Left lung (tissue), 10 donors: Measurements from ENCODE around the gene SMIM31. TPM values are rescaled to one million over a fixed set of nuclear protein-coding genes. Genes with fewer than 3 reads are reported as not detected.
A peak's percentile ranks its signal among the peaks of the same experiment; 100 is the strongest.

Source experiments
- ATAC-seq: fragments of 200-7000 bp; cut with Tn5 transposase; one replicate; pipeline ENCODE4 v1.9.1; 2020; ENCODE audit warnings: moderate library complexity
- DNase-seq, 4 donors: peaks; one replicate each; pipeline ENCODE4 v3.0.0-alpha.2; 2013 to 2020
- H3K27ac ChIP-seq, 2 donors: fragments of 200-600 bp; sonication (generic) in 1 of 2; one replicate each; pipeline versions ENCODE4 v1.5.0 to v1.8.0; 2020 to 2021
- H3K27me3 ChIP-seq, 2 donors: fragments of 200-600 bp; sonication (generic) in 1 of 2; one replicate each; pipeline versions ENCODE4 v1.5.0 to v1.8.0; 2020 to 2021
- H3K36me3 ChIP-seq, 2 donors: fragments of 200-600 bp; sonication (generic) in 1 of 2; one replicate each; pipeline versions ENCODE4 v1.5.0 to v1.8.0; 2020 to 2021
- H3K4me1 ChIP-seq, 2 donors: fragments of 200-600 bp; one replicate each; pipeline ENCODE4 v1.8.0; 2021
- H3K4me3 ChIP-seq, 2 donors: fragments of 200-600 bp; sonication (generic) in 1 of 2; one replicate each; pipeline versions ENCODE4 v1.5.0 to v1.8.0; 2020 to 2021; ENCODE audit warnings: mild to moderate bottlenecking in 1 of 2
- H3K9me3 ChIP-seq, 2 donors: fragments of 200-600 bp; sonication (generic) in 1 of 2; one replicate each; pipeline versions ENCODE4 v1.5.0 to v1.8.0; 2020 to 2021
- CTCF ChIP-seq, 2 donors: fragments of 200-600 bp; sonication (generic) in 1 of 2; IDR thresholded peaks; one replicate each; pipeline versions ENCODE4 v1.5.0 to v1.8.0; 2021; ENCODE audit warnings: antibody characterized with exemption in 2 of 2
- intact Hi-C, 2 donors: fragments of 100-400 bp; cut with DNase I; formaldehyde crosslinking; loops; one replicate each; pipeline versions ENCODE4 v1.11.2 to v1.14.2; 2022
- polyA plus RNA-seq, 6 donors: library from polyadenylated mRNA; unstranded; fragments of 120-200 nt; gene quantifications; one replicate each; pipeline ENCODE4 v1.2.1, GENCODE V29; 2013; ENCODE audit not compliant: insufficient read length in 6 of 6
- total RNA-seq, 2 donors: library from RNA; stranded (reverse); fragmentation: NEBNext Ultra II Directional; extraction: Animal tissue kit (Norgen Biotek cat#: 25700); gene quantifications; one replicate each; pipeline ENCODE4 v1.2.1, GENCODE V29; 2021
- donor health status: DM: no; HTN: yes; CAD: no.
- donor health status: DM: no; HTN: no; CAD: no.

SMIM31 gene
- total and polyA plus RNA-seq, 8 donors, result 0.07 to 0.44 (median 0.31) TPM; not detected in 1

DNA sequence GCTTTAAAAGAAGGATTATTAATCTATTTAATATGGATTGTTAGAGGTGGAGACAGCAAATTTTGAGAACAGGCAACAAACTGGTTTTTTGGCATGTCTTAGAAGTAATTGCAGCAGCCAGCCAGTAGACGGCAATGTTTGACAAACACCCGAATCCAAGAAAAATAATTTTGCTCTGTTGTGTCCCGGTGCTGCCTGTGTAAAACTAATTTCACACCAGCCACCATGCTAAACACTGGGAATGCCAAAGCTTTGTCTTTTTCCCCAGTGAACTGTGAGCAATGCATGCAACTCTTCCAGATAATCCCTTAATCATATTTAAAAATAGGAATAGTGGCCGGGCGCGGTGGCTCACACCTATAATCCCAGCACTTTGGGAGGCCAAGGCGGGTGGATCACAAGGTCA, 25.9 kb downstream of the SMIM31 start:
- peak; percentile 44 to 69 for TF ChIP-seq CTCF (IDR thresholded peaks at IDR 0.05)
- H3K9me3 ChIP-seq, result no peaks in the 10 kb centered on the region
- H3K27me3 ChIP-seq, result no peaks in the 10 kb centered on the region
- no peak overlapping the region for H3K4me3 ChIP-seq
- no peaks in the 10 kb centered on the region for H3K36me3 ChIP-seq
- intact Hi-C loops, result no loop called here
- ATAC-seq, result peak; percentile 88
- peak in 1 of 4 donors; percentile 46 for DNase-seq
- H3K4me1 ChIP-seq, result no peaks in the 10 kb centered on the region
- no peak overlapping the region for H3K27ac ChIP-seq

GRCh38 chr4:164780839-164781238, 26.9 kb downstream of the SMIM31 start:
- H3K36me3 ChIP-seq, result no peaks in the 10 kb centered on the region
- H3K4me3 ChIP-seq, result no peak overlapping the region
- H3K9me3 ChIP-seq, result no peaks in the 10 kb centered on the region
- no peak overlapping the region for H3K27ac ChIP-seq
- no peaks in the 10 kb centered on the region for H3K4me1 ChIP-seq
- intact Hi-C loops, result no loop called here
- no peak for TF ChIP-seq CTCF (IDR thresholded peaks at IDR 0.05)
- no peak for DNase-seq
- no peak for ATAC-seq
- H3K27me3 ChIP-seq, result no peaks in the 10 kb centered on the region

GRCh38 chr4:164783976-164784375, 30.0 kb downstream of the SMIM31 start:
- H3K27ac ChIP-seq, result no peak overlapping the region
- no peak for ATAC-seq
- H3K27me3 ChIP-seq, result no peaks in the 10 kb centered on the region
- H3K4me1 ChIP-seq, result no peaks in the 10 kb centered on the region
- H3K9me3 ChIP-seq, result no peaks in the 10 kb centered on the region
- H3K36me3 ChIP-seq, result no peaks in the 10 kb centered on the region
- DNase-seq, result no peak
- intact Hi-C loops, result no loop called here
- TF ChIP-seq CTCF (IDR thresholded peaks at IDR 0.05), result no peak
- H3K4me3 ChIP-seq, result no peak overlapping the region

DNA sequence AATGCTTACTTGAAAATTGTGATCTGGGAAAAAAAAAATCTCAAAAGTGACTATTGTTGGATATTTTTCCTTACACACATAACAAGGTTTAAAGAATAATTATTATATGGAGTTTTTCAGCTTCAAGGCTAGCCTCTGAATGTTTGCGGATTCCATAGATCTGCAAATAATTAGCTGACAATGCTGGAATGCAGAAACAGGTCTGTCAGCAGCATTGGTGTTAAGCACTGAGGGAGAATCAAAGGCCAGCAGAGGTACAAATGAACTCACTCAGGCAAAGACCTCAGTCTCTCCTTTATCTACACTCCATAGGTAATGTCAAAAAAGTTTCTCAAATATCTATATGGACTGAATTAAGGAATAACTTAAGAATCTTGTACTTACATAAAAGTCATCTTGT, 35.1 kb downstream of the SMIM31 start:
- Histone ChIP-seq H3K4me1 (no peaks in the 10 kb centered on the region), H3K27ac (no peak overlapping the region), H3K27me3 (no peaks in the 10 kb centered on the region), H3K9me3 (no peaks in the 10 kb centered on the region), H3K4me3 (no peak overlapping the region), H3K36me3 (no peaks in the 10 kb centered on the region)
- no peak for DNase-seq
- no peak for TF ChIP-seq CTCF (IDR thresholded peaks at IDR 0.05)
- intact Hi-C loops, result no loop called here
- ATAC-seq, result no peak

DNA sequence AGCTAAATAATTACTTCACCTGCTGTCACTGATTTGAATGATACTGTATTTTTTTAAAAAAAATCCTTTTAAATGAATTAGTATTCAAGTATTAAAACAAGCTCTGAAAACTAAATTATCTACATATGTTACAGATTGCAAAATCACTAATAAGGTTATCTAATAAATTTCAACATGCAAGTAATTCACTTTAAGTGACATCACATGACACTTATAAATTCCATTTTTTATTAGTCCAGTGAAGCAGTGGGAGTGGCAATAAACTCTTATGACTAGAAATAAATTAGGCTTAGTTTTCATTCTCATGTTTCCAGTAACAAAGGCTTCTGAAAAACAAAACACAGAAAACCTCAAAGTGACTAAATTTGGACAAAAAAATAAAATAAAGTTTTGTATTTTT, 36.3 kb downstream of the SMIM31 start:
- TF ChIP-seq CTCF (IDR thresholded peaks at IDR 0.05), result no peak
- Histone ChIP-seq H3K27me3 (no peaks in the 10 kb centered on the region), H3K4me1 (no peaks in the 10 kb centered on the region), H3K9me3 (no peaks in the 10 kb centered on the region), H3K27ac (no peak overlapping the region), H3K4me3 (no peak overlapping the region), H3K36me3 (no peaks in the 10 kb centered on the region)
- no peak for DNase-seq
- no peak for ATAC-seq
- intact Hi-C loops, result no loop called here
